Uterus (tissue), 4 donors: ENCODE measurements around the gene PRSS57. TPM values are rescaled to one million over a fixed set of nuclear protein-coding genes. Genes with fewer than 3 reads are reported as not detected.
"Not testable (repeated sequence)": the region's sequence is repeated elsewhere in the genome, so short reads cannot be mapped to it uniquely, and the experiment has no call there.

Experiments
- DNase-seq, 2 donors: peaks; one replicate each; pipeline ENCODE4 v3.0.0-alpha.2; 2019 to 2020
- H3K27ac ChIP-seq, 2 donors: fragments of 200-600 bp; sonication (generic); 1 replicate in 1 of 2; 2 replicates in 1 of 2; pipeline ENCODE4 v1.5.1; 2016 to 2018
- H3K27me3 ChIP-seq, 2 donors: fragments of 200-600 bp; sonication (generic); one replicate each; pipeline ENCODE4 v1.5.1; 2018 to 2019; ENCODE audit warnings: control low read depth in 1 of 2
- H3K36me3 ChIP-seq, 2 donors: fragments of 200-600 bp; sonication (generic); one replicate each; pipeline ENCODE4 v1.5.1; 2019; ENCODE audit warnings: control low read depth in 1 of 2
- H3K4me1 ChIP-seq, 2 donors: fragments of 200-600 bp; sonication (generic); one replicate each; pipeline ENCODE4 v1.5.1; 2018 to 2019; ENCODE audit warnings: control low read depth in 1 of 2
- H3K4me3 ChIP-seq, 2 donors: fragments of 200-600 bp; sonication (generic); 1 replicate in 1 of 2; 2 replicates in 1 of 2; pipeline ENCODE4 v1.5.1; 2018 to 2019; ENCODE audit warnings: mild to moderate bottlenecking in 1 of 2
- H3K9me3 ChIP-seq, 2 donors: fragments of 200-600 bp; sonication (generic); one replicate each; pipeline ENCODE4 v1.5.1; 2019; ENCODE audit warnings: control low read depth in 1 of 2
- CTCF ChIP-seq, 4 experiments: fragments of 200-600 bp in 2 of 4; fragments of 450-650 bp in 2 of 4; sonication (generic) in 2 of 4; IDR thresholded peaks; one replicate each; pipeline ENCODE4 v1.5.1; 2016 to 2019; ENCODE audit warnings: antibody characterized with exemption in 4 of 4, mild to moderate bottlenecking in 2 of 4, moderate library complexity in 1 of 4
- POLR2A ChIP-seq, 2 donors: fragments of 450-650 bp; IDR thresholded peaks; one replicate each; pipeline ENCODE4 v1.6.1; 2016; ENCODE audit warnings: antibody characterized with exemption in 2 of 2, mild to moderate bottlenecking in 1 of 2, moderate library complexity in 1 of 2
- intact Hi-C: fragments of 100-400 bp; cut with DNase I; formaldehyde crosslinking; loops from one replicate; pipeline ENCODE4 v1.15.1; 2023; ENCODE audit warnings: low total_unique reads
- total RNA-seq, 4 donors: library from RNA; depleted of rRNA in 3 of 4; stranded (reverse); fragments of >200 nt in 3 of 4; gene quantifications; one replicate each; pipeline versions ENCODE4 v1.1.0 to v1.2.4, GENCODE V29; 2014 to 2023
- donor health status: DM: yes; HTN: yes; CAD: no.

PRSS57 gene
- total RNA-seq = not detected

GRCh38 chr19:695352-695949 lies at the start of gene PRSS57:
TSS of gene PRSS57 (minus strand) at chr19:695452. CDS start at chr19:695430, 22 bp downstream.
- DNase-seq = no peak
- intact Hi-C loops = no loop called here
- no peak within 1 kb of the TSS for H3K27ac ChIP-seq
- no peaks in the 10 kb centered on the region for H3K27me3 ChIP-seq
- no peaks in the 10 kb centered on the region for H3K36me3 ChIP-seq
- TF ChIP-seq CTCF (IDR thresholded peaks at IDR 0.05) (no peak), POLR2A (IDR thresholded peaks at IDR 0.05) (no peak)
- no peaks in the 10 kb centered on the region for H3K4me1 ChIP-seq
- no peaks in the 10 kb centered on the region for H3K9me3 ChIP-seq
- H3K4me3 ChIP-seq = no peak within 1 kb of the TSS

- no peak overlapping the region for H3K27ac ChIP-seq
- peaks cover 0 to 19% of the 10 kb centered on the region in 2 donors for H3K9me3 ChIP-seq
- intact Hi-C loops = no loop called here
- TF ChIP-seq POLR2A (IDR thresholded peaks at IDR 0.05) = no peak
- H3K27me3 ChIP-seq = no peaks in the 10 kb centered on the region
- no peak overlapping the region for H3K4me3 ChIP-seq
- DNase-seq = no peak
- no peaks in the 10 kb centered on the region for H3K36me3 ChIP-seq
- no peaks in the 10 kb centered on the region for H3K4me1 ChIP-seq
Measured at GRCh38 chr19:743168-743687, 48.0 kb upstream of the PRSS57 start.

GRCh38 chr19:742540-743075 lies 47.4 kb upstream of the PRSS57 start:
- no peaks in the 10 kb centered on the region for H3K27me3 ChIP-seq
- no peak overlapping the region for H3K4me3 ChIP-seq
- intact Hi-C loops = no loop called here
- no peaks in the 10 kb centered on the region for H3K4me1 ChIP-seq
- peaks cover 0 to 14% of the 10 kb centered on the region in 2 donors for H3K9me3 ChIP-seq
- DNase-seq = no peak
- H3K36me3 ChIP-seq = no peaks in the 10 kb centered on the region
- no peak overlapping the region for H3K27ac ChIP-seq
- no peak for TF ChIP-seq POLR2A (IDR thresholded peaks at IDR 0.05)
- TF ChIP-seq CTCF (IDR thresholded peaks at IDR 0.05) = no peak

GRCh38 chr19:741506-742131 lies 46.4 kb upstream of the PRSS57 start:
- H3K27me3 ChIP-seq = no peaks in the 10 kb centered on the region
- no peak for TF ChIP-seq CTCF (IDR thresholded peaks at IDR 0.05)
- no peak overlapping the region for H3K4me3 ChIP-seq
- DNase-seq = no peak
- H3K9me3 ChIP-seq = peaks cover 0 to 10% of the 10 kb centered on the region in 2 donors
- H3K27ac ChIP-seq = no peak overlapping the region
- no peaks in the 10 kb centered on the region for H3K36me3 ChIP-seq
- no peaks in the 10 kb centered on the region for H3K4me1 ChIP-seq
- intact Hi-C loops = no loop called here

GRCh38 chr19:740816-741505 lies 45.7 kb upstream of the PRSS57 start:
- H3K36me3 ChIP-seq, H3K27ac ChIP-seq: not testable (repeated sequence)

More at GRCh38 chr19:740816-741505, 45.7 kb upstream of the PRSS57 start:
- H3K4me3 ChIP-seq, H3K27me3 ChIP-seq, DNase-seq, intact Hi-C loops, H3K9me3 ChIP-seq, H3K4me1 ChIP-seq: not testable (repeated sequence)
